Measurements from ENCODE around the gene YBEY.
A peak's percentile ranks its signal among the peaks of the same experiment; 100 is the strongest.
"Not testable (repeated sequence)": the region's sequence is repeated elsewhere in the genome, so short reads cannot be mapped to it uniquely, and the experiment has no call there.

YBEY gene

GRCh38 chr21:46304955-46305354 lies 18.8 kb downstream of the YBEY start:
- no peak for DNase-seq (ENCODE audit: low read depth)

- peak; percentile 49 for DNase-seq (ENCODE audit: low read depth)
These were observed 21.5 kb downstream of the YBEY start for GRCh38 chr21:46307625-46308024.

GRCh38 chr21:46308431-46308830 lies 22.3 kb downstream of the YBEY start:
- no peak for DNase-seq (ENCODE audit: low read depth)

- DNase-seq (ENCODE audit: low read depth): not testable (repeated sequence)
These were observed 24.1 kb downstream of the YBEY start for GRCh38 chr21:46310260-46310659.

GRCh38 chr21:46311568-46311967 lies 25.4 kb downstream of the YBEY start:
- DNase-seq (ENCODE audit: low read depth): no peak

- DNase-seq (ENCODE audit: low read depth): no peak
These were observed 26.8 kb downstream of the YBEY start for GRCh38 chr21:46312949-46313348.

- DNase-seq (ENCODE audit: low read depth): no peak
These were observed 28.4 kb downstream of the YBEY start for GRCh38 chr21:46314441-46315020.

- no peak for DNase-seq (ENCODE audit: low read depth)
These were observed 30.7 kb downstream of the YBEY start for GRCh38 chr21:46316708-46317324.

GRCh38 chr21:46317710-46318463 lies 31.7 kb downstream of the YBEY start:
- no peak for DNase-seq (ENCODE audit: low read depth)

- DNase-seq (ENCODE audit: low read depth): no peak
These were observed 32.3 kb downstream of the YBEY start for GRCh38 chr21:46318464-46318845.

GRCh38 chr21:46319186-46319585 lies 33.0 kb downstream of the YBEY start:
- no peak for DNase-seq (ENCODE audit: low read depth)

- no peak for DNase-seq (ENCODE audit: low read depth)
These were observed 34.2 kb downstream of the YBEY start for GRCh38 chr21:46320331-46320801.

- no peak for DNase-seq (ENCODE audit: low read depth)
These were observed 36.4 kb downstream of the YBEY start for GRCh38 chr21:46322351-46323226.

- DNase-seq (ENCODE audit: low read depth): no peak
These were observed 37.1 kb downstream of the YBEY start for GRCh38 chr21:46323227-46323709.

GRCh38 chr21:46323710-46324389 lies 37.7 kb downstream of the YBEY start, which contains the start of the genes C21orf58 and PCNT:
TSS of gene C21orf58 (minus strand) at chr21:46323870. CDS start at chr21:46322738, 1,132 bp downstream.
TSS of gene PCNT (plus strand) at chr21:46324156. CDS start at chr21:46324229, 73 bp downstream.
- DNase-seq (ENCODE audit: low read depth): peak; percentile 81

GRCh38 chr21:46324390-46325072 lies 38.4 kb downstream of the YBEY start:
- DNase-seq (ENCODE audit: low read depth): no peak

GRCh38 chr21:46325073-46325912 lies 39.2 kb downstream of the YBEY start:
- no peak for DNase-seq (ENCODE audit: low read depth)

- no peak for DNase-seq (ENCODE audit: low read depth)
These were observed 40.1 kb downstream of the YBEY start for GRCh38 chr21:46326110-46326703.

GRCh38 chr21:46327711-46328110 lies 41.6 kb downstream of the YBEY start:
- DNase-seq (ENCODE audit: low read depth): no peak
